Left ventricle myocardium inferior (tissue), 1 donor: ENCODE measurements around the gene PICALM. TPM values are rescaled to one million over a fixed set of nuclear protein-coding genes. Genes with fewer than 3 reads are reported as not detected.
A peak's percentile ranks its signal among the peaks of the same experiment; 100 is the strongest.

Experiments used
- DNase-seq: peaks from one replicate; pipeline ENCODE4 v3.0.0-alpha.2; 2020
- H3K27ac ChIP-seq: fragments of 200-600 bp; replicated peaks from 2 replicates; pipeline ENCODE4 v1.8.0; 2021
- H3K27me3 ChIP-seq: fragments of 200-600 bp; 2 replicates; pipeline ENCODE4 v1.8.0; 2021; ENCODE audit warnings: low read depth
- H3K36me3 ChIP-seq: fragments of 200-600 bp; 2 replicates; pipeline ENCODE4 v1.8.0; 2021
- H3K4me1 ChIP-seq: fragments of 200-600 bp; 2 replicates; pipeline ENCODE4 v1.8.0; 2021
- H3K4me3 ChIP-seq: fragments of 200-600 bp; 2 replicates; pipeline ENCODE4 v1.8.0; 2021; ENCODE audit warnings: mild to moderate bottlenecking, moderate library complexity
- H3K9me3 ChIP-seq: fragments of 200-600 bp; replicated peaks from 2 replicates; pipeline ENCODE4 v1.8.0; 2021
- CTCF ChIP-seq: fragments of 200-600 bp; IDR thresholded peaks from 2 replicates; pipeline ENCODE4 v1.8.0; 2021; ENCODE audit warnings: antibody characterized with exemption, mild to moderate bottlenecking, borderline replicate concordance
- intact Hi-C: fragments of 100-400 bp; cut with micrococcal nuclease; formaldehyde crosslinking; loops from one replicate; pipeline ENCODE4 v1.11.0; 2022
- total RNA-seq: library from RNA; stranded (reverse); fragmentation: NEBNext Ultra II Directional; extraction: Animal tissue kit (Norgen Biotek cat#: 25700); gene quantifications from one replicate; pipeline ENCODE4 v1.2.1, GENCODE V29; 2021
- donor health status: DM: no; HTN: yes; CAD: no; lungs with severe emphysema.

The PICALM gene
- total RNA-seq, 1 donor from 2014 or later: 133 TPM

GRCh38 chr11:86002431-86002830 lies 66.5 kb downstream of the PICALM start:
- intact Hi-C loops: no loop called here
- H3K27me3 ChIP-seq: no peaks in the 10 kb centered on the region

GRCh38 chr11:85991508-85991907 lies 77.4 kb downstream of the PICALM start:
- Histone ChIP-seq H3K36me3 (peaks cover 68% of the 10 kb centered on the region), H3K4me1 (peaks cover 24% of the 10 kb centered on the region), H3K9me3 (no peaks in the 10 kb centered on the region), H3K27ac (no peak overlapping the region), H3K27me3 (no peaks in the 10 kb centered on the region), H3K4me3 (no peak overlapping the region)
- no peak for TF ChIP-seq CTCF
- DNase-seq: no peak
- intact Hi-C loops: no loop called here

More at GRCh38 chr11:86002431-86002830, 66.5 kb downstream of the PICALM start:
- Histone ChIP-seq H3K4me1 (no peaks in the 10 kb centered on the region), H3K36me3 (peaks cover 99% of the 10 kb centered on the region), H3K4me3 (no peak overlapping the region), H3K9me3 (no peaks in the 10 kb centered on the region), H3K27ac (no peak overlapping the region)
- no peak for DNase-seq
- TF ChIP-seq CTCF: no peak

- intact Hi-C loops: no loop called here
- Histone ChIP-seq H3K36me3 (peaks cover 60% of the 10 kb centered on the region), H3K27ac (no peak overlapping the region), H3K9me3 (no peaks in the 10 kb centered on the region), H3K4me1 (peaks cover 24% of the 10 kb centered on the region), H3K27me3 (no peaks in the 10 kb centered on the region), H3K4me3 (no peak overlapping the region)
- DNase-seq: no peak
- TF ChIP-seq CTCF: no peak
These were observed 79.1 kb downstream of the PICALM start for GRCh38 chr11:85989746-85990145.

- Histone ChIP-seq H3K36me3 (peaks cover 51% of the 10 kb centered on the region), H3K4me1 (peaks cover 28% of the 10 kb centered on the region), H3K4me3 (no peak overlapping the region), H3K27me3 (no peaks in the 10 kb centered on the region), H3K27ac (no peak overlapping the region), H3K9me3 (no peaks in the 10 kb centered on the region)
- DNase-seq: no peak
- TF ChIP-seq CTCF: no peak
- intact Hi-C loops: no loop called here
These were observed 80.1 kb downstream of the PICALM start for GRCh38 chr11:85988780-85989179.

GRCh38 chr11:85977751-85978160 lies 91.1 kb downstream of the PICALM start:
- H3K36me3 ChIP-seq: peaks cover 75% of the 10 kb centered on the region
- no peaks in the 10 kb centered on the region for H3K27me3 ChIP-seq
- TF ChIP-seq CTCF: no peak
- DNase-seq: no peak
- no peaks in the 10 kb centered on the region for H3K9me3 ChIP-seq
- peak overlapping the region; percentile 45 for H3K27ac ChIP-seq
- peaks cover 38% of the 10 kb centered on the region for H3K4me1 ChIP-seq
- H3K4me3 ChIP-seq: no peak overlapping the region
- intact Hi-C loops: no loop called here

- H3K27ac ChIP-seq: peak overlapping the region; percentile 45
- H3K27me3 ChIP-seq: no peaks in the 10 kb centered on the region
- peaks cover 78% of the 10 kb centered on the region for H3K36me3 ChIP-seq
- no peaks in the 10 kb centered on the region for H3K9me3 ChIP-seq
- peaks cover 38% of the 10 kb centered on the region for H3K4me1 ChIP-seq
- DNase-seq: no peak
- H3K4me3 ChIP-seq: no peak overlapping the region
- intact Hi-C loops: no loop called here
- TF ChIP-seq CTCF: no peak
These were observed 92.4 kb downstream of the PICALM start for GRCh38 chr11:85976525-85976924.
